HepG2 (cell line): ENCODE results near the gene THSD1. TPM values are rescaled to one million over a fixed set of nuclear protein-coding genes. Genes with fewer than 3 reads are reported as not detected.

ENCODE experiments used
- AGO2 ChIP-seq: fragments of 200-400 bp; formaldehyde crosslinking; optimal IDR thresholded peaks from 2 replicates; pipeline ENCODE3; 2017; ENCODE audit warnings: mild to moderate bottlenecking, low read depth, low read length, moderate library complexity
- ATF7-NPFF ChIP-seq: sonication (generic); formaldehyde crosslinking; IDR thresholded peaks from 2 replicates; pipeline ENCODE4 v1.8.1; 2023; ENCODE audit warnings: mild to moderate bottlenecking, low read depth, missing genetic modification reagents, moderate library complexity
- CCAR2 ChIP-seq: fragments of 200-400 bp; formaldehyde crosslinking; optimal IDR thresholded peaks from 2 replicates; pipeline ENCODE3; 2018; ENCODE audit warnings: low read depth, mild to moderate bottlenecking, low read length, moderate library complexity
- GMEB1 ChIP-seq: sonication (generic); formaldehyde crosslinking; IDR thresholded peaks from 2 replicates; pipeline ENCODE4 v1.5.1; 2020; ENCODE audit warnings: missing genetic modification reagents, mild to moderate bottlenecking, borderline replicate concordance
- KDM5B ChIP-seq: sonication (generic); formaldehyde crosslinking; IDR thresholded peaks from 2 replicates; pipeline ENCODE4 v1.4.0; 2020; ENCODE audit warnings: missing genetic modification reagents, mild to moderate bottlenecking, borderline replicate concordance
- RNF219 ChIP-seq: sonication (generic); formaldehyde crosslinking; IDR thresholded peaks from 2 replicates; pipeline ENCODE4 v1.5.0; 2020; ENCODE audit warnings: mild to moderate bottlenecking, missing genetic modification reagents
- STAT5B ChIP-seq: sonication (generic); formaldehyde crosslinking; IDR thresholded peaks from 2 replicates; pipeline ENCODE4 v1.4.0; 2020; ENCODE audit warnings: missing genetic modification reagents
- SUZ12 ChIP-seq: fragments of 150-350 bp; IDR thresholded peaks from 2 replicates; pipeline ENCODE4 v1.6.1; 2014; ENCODE audit warnings: low read depth, low read length
- ZBTB38 ChIP-seq: sonication (generic); formaldehyde crosslinking; IDR thresholded peaks from 2 replicates; pipeline ENCODE4 v1.5.1; 2020; ENCODE audit warnings: mild to moderate bottlenecking, missing genetic modification reagents
- ZBTB40 ChIP-seq, 2 experiments: fragments of 450-650 bp in 1 of 2; sonication (generic) in 1 of 2; formaldehyde crosslinking in 1 of 2; IDR thresholded peaks; 2 replicates each; pipeline versions ENCODE4 v1.6.1 to v1.8.0; 2016 to 2022; ENCODE audit warnings: antibody characterized with exemption in 1 of 2, mild to moderate bottlenecking in 1 of 2, missing genetic modification reagents in 1 of 2
- ZIK1 ChIP-seq: sonication (generic); formaldehyde crosslinking; IDR thresholded peaks from 2 replicates; pipeline ENCODE4 v1.5.0; 2020; ENCODE audit warnings: mild to moderate bottlenecking, low read depth, missing genetic modification reagents, borderline replicate concordance
- ZNF274 ChIP-seq: sonication (generic); formaldehyde crosslinking; IDR thresholded peaks from 2 replicates; pipeline ENCODE4 v1.5.1; 2020; ENCODE audit warnings: mild to moderate bottlenecking, missing genetic modification reagents
- ZNF382 ChIP-seq: sonication (generic); formaldehyde crosslinking; IDR thresholded peaks from 2 replicates; pipeline ENCODE4 v1.5.0; 2020; ENCODE audit warnings: missing genetic modification reagents, mild to moderate bottlenecking, borderline replicate concordance
- ZNF383 ChIP-seq: sonication (generic); formaldehyde crosslinking; IDR thresholded peaks from 2 replicates; pipeline ENCODE4 v1.4.0; 2020; ENCODE audit warnings: missing genetic modification reagents, mild to moderate bottlenecking, borderline replicate concordance
- polyA plus RNA-seq, 8 experiments: library from polyadenylated mRNA; depleted of rRNA in 3 of 8; stranded (reverse) in 7 of 8; unstranded in 1 of 8; fragments of >200 nt; fragmentation: Illumina TruSeq in 4 of 8; extraction: Trizol in 4 of 8; gene quantifications; 2 replicates each; pipeline versions ENCODE4 v1.2.1 to v1.2.3, GENCODE V29; 2011 to 2016; ENCODE audit warnings: low read depth in 4 of 8, missing spikeins in 1 of 8, mixed read lengths in 1 of 8; ENCODE audit not compliant: insufficient read depth in 1 of 8
- total RNA-seq, 5 experiments: library from RNA; depleted of rRNA; stranded (reverse); fragments of >200 nt; fragmentation: Illumina TruSeq; extraction: Trizol; gene quantifications; 2 replicates each; pipeline ENCODE4 v1.2.3, GENCODE V29; 2016; ENCODE audit warnings: low read depth in 1 of 5
- TF ChIP-seq, protein P1 (sequence below): IDR thresholded peaks from 2 replicates; pipeline ENCODE4 v1.6.1; 2018; ENCODE audit warnings: missing genetic modification reagents, mild to moderate bottlenecking, missing compliant biosample characterization

The THSD1 gene
- total and polyA plus RNA-seq, 2 of the 13 experiments (the other 11 are each of a cell fraction or from before 2014, with no cell fraction given): 0.11 to 0.15 TPM

- TF ChIP-seq ZBTB40 (IDR thresholded peaks at IDR 0.05): no peak
- no peak for TF ChIP-seq ZBTB40 (CRISPR knock-in tag; IDR thresholded peaks at IDR 0.05)
- no peak for TF ChIP-seq RNF219 (CRISPR knock-in tag)
- TF ChIP-seq AGO2: peak; percentile 86
- no peak for TF ChIP-seq ZNF383 (CRISPR knock-in tag)
- no peak for TF ChIP-seq STAT5B
- no peak for TF ChIP-seq ATF7-NPFF (CRISPR knock-in tag)
- TF ChIP-seq ZNF274: no peak
- TF ChIP-seq, protein P1, sequence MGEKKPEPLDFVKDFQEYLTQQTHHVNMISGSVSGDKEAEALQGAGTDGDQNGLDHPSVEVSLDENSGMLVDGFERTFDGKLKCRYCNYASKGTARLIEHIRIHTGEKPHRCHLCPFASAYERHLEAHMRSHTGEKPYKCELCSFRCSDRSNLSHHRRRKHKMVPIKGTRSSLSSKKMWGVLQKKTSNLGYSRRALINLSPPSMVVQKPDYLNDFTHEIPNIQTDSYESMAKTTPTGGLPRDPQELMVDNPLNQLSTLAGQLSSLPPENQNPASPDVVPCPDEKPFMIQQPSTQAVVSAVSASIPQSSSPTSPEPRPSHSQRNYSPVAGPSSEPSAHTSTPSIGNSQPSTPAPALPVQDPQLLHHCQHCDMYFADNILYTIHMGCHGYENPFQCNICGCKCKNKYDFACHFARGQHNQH (CRISPR knock-in tag): no peak
- TF ChIP-seq KDM5B (CRISPR knock-in tag): peak; percentile 66
- TF ChIP-seq ZBTB38 (CRISPR knock-in tag): no peak
- TF ChIP-seq ZNF382: no peak
- no peak for TF ChIP-seq ZIK1 (CRISPR knock-in tag)
- TF ChIP-seq SUZ12: no peak
- TF ChIP-seq CCAR2: no peak
- TF ChIP-seq GMEB1 (CRISPR knock-in tag): 0 out of 2 replicates have a peak, but pooled peaks have one; percentile 3
Measured at GRCh38 chr13:52455677-52456041, 49.7 kb upstream of the THSD1 start (continued).
